Daoy (cell line): ENCODE results near the gene OR51F2. TPM values are rescaled to one million over a fixed set of nuclear protein-coding genes. Genes with fewer than 3 reads are reported as not detected.

Source experiments
- total RNA-seq: library from RNA; depleted of rRNA; stranded (reverse); fragments of >200 nt; shearing (Covaris generic); gene quantifications from 2 replicates; pipeline ENCODE4 v1.2.3, GENCODE V29; 2014; rRNA removed

The OR51F2 gene
- total RNA-seq, 1 experiment from 2014 or later = not detected

Other genes starting within 250 kb of the OR51F2 start
- not detected in 2 replicates for gene OR52I2, start 239.6 kb upstream of the OR51F2 start, total RNA-seq
- not detected in 2 replicates for gene OR52I1, start 227.3 kb upstream of the OR51F2 start, total RNA-seq
- 5.4 and 9.6 TPM in 2 replicates for gene TRIM68, start 213.1 kb upstream of the OR51F2 start, total RNA-seq
- gene OR51D1, start 183.8 kb upstream of the OR51F2 start, total RNA-seq = not detected in 2 replicates
- not detected in 2 replicates for gene OR51E1, start 177.3 kb upstream of the OR51F2 start, total RNA-seq
- 0.06 TPM in 1 of 2 replicates, not detected in the other for gene OR51E2, start 123.5 kb upstream of the OR51F2 start, total RNA-seq
- not detected in 2 replicates for gene MMP26, start 116.5 kb upstream of the OR51F2 start, total RNA-seq
- gene OR51F1, start 51.4 kb upstream of the OR51F2 start, total RNA-seq = not detected in 2 replicates
- gene OR52R1, start 16.9 kb upstream of the OR51F2 start, total RNA-seq = not detected in 2 replicates
- gene OR51S1, start 27.9 kb downstream of the OR51F2 start, total RNA-seq = not detected in 2 replicates
- gene OR51T1, start 60.6 kb downstream of the OR51F2 start, total RNA-seq = not detected in 2 replicates
- gene OR51A7, start 82.5 kb downstream of the OR51F2 start, total RNA-seq = not detected in 2 replicates
- gene OR51G2, start 98.0 kb downstream of the OR51F2 start, total RNA-seq = not detected in 2 replicates
- gene OR51G1, start 103.0 kb downstream of the OR51F2 start, total RNA-seq = not detected in 2 replicates
- gene OR51A4, start 126.3 kb downstream of the OR51F2 start, total RNA-seq = not detected in 2 replicates
- not detected in 2 replicates for gene OR51A2, start 134.4 kb downstream of the OR51F2 start, total RNA-seq
- not detected in 2 replicates for gene OR51L1, start 173.5 kb downstream of the OR51F2 start, total RNA-seq
- gene OR52J3, start 225.2 kb downstream of the OR51F2 start, total RNA-seq = not detected in 2 replicates
- gene OR52E2, start 238.3 kb downstream of the OR51F2 start, total RNA-seq = not detected in 2 replicates
- gene OR52E1, start 248.3 kb downstream of the OR51F2 start, total RNA-seq = not detected in 2 replicates